ENCODE measurements around the gene SMAD6. TPM values are rescaled to one million over a fixed set of nuclear protein-coding genes. Genes with fewer than 3 reads are reported as not detected.

The SMAD6 gene
- total and polyA plus RNA-seq, 9 of the 15 experiments (the other 6 are each of a cell fraction or from before 2014, with no cell fraction given) = 0.10 to 15.5 (median 3.7) TPM

DNA sequence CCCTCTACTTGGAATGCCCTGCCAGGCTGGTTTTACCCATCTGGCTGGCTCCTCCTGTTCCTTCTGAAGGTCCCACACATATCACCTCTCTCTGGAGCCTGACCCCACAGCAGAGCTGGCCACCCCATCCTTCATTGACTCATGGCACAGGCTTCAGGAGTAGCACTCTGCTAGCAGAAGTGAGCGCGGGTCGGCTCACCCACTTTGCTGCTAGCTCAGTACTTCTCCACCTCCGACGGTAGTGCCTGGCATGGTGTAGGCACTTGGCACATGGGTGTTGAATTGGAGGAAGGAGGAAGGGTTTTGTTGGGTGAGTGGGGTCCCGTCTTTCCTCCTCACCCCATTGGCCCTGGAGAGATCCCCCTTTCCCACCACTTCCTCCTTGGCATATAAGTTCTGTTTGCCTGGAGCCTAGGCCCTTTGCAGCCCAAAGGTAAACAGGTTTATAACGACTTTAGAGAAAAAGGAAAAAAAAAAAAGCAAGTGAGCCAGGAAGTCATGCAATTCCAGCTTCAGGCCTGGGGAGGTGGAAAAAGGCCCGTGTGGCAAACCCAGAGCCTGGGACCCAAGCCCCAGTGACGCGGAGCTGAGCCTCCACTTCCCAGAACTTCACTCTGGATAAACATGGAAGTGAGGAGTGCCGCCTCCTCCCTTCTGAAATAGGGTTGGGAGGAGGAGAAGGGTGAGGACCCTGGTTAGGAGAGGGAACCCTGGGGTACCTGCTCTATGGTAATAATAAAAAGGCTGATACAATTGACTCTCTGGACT lies 35.4 kb downstream of the SMAD6 start (continued):
- TF ChIP-seq AFF4 (CRISPR knock-in tag; IDR thresholded peaks at IDR 0.05) (no peak), ZNF253 (CRISPR knock-in tag; conservative IDR thresholded peaks at IDR 0.05) (no peak), NCOR1 (IDR thresholded peaks at IDR 0.05) (no peak), ZNF232 (CRISPR knock-in tag; IDR thresholded peaks at IDR 0.05) (no peak), KAT2B (IDR thresholded peaks at IDR 0.05; ENCODE audit: low read depth, low read length) (no peak), MAZ (CRISPR knock-in tag; conservative IDR thresholded peaks at IDR 0.05 in 1 of 2, IDR thresholded peaks at IDR 0.05 in 1 of 2) (no peak), RBM17 (IDR thresholded peaks at IDR 0.05; ENCODE audit: borderline replicate concordance, low read depth, low read length) (no peak), SIN3A (IDR thresholded peaks at IDR 0.05; ENCODE audit: borderline replicate concordance in 2 of 2, control insufficient read depth in 1 of 2, low read depth in 2 of 2, low read length in 2 of 2) (no peak)
- TF ChIP-seq, protein P1, sequence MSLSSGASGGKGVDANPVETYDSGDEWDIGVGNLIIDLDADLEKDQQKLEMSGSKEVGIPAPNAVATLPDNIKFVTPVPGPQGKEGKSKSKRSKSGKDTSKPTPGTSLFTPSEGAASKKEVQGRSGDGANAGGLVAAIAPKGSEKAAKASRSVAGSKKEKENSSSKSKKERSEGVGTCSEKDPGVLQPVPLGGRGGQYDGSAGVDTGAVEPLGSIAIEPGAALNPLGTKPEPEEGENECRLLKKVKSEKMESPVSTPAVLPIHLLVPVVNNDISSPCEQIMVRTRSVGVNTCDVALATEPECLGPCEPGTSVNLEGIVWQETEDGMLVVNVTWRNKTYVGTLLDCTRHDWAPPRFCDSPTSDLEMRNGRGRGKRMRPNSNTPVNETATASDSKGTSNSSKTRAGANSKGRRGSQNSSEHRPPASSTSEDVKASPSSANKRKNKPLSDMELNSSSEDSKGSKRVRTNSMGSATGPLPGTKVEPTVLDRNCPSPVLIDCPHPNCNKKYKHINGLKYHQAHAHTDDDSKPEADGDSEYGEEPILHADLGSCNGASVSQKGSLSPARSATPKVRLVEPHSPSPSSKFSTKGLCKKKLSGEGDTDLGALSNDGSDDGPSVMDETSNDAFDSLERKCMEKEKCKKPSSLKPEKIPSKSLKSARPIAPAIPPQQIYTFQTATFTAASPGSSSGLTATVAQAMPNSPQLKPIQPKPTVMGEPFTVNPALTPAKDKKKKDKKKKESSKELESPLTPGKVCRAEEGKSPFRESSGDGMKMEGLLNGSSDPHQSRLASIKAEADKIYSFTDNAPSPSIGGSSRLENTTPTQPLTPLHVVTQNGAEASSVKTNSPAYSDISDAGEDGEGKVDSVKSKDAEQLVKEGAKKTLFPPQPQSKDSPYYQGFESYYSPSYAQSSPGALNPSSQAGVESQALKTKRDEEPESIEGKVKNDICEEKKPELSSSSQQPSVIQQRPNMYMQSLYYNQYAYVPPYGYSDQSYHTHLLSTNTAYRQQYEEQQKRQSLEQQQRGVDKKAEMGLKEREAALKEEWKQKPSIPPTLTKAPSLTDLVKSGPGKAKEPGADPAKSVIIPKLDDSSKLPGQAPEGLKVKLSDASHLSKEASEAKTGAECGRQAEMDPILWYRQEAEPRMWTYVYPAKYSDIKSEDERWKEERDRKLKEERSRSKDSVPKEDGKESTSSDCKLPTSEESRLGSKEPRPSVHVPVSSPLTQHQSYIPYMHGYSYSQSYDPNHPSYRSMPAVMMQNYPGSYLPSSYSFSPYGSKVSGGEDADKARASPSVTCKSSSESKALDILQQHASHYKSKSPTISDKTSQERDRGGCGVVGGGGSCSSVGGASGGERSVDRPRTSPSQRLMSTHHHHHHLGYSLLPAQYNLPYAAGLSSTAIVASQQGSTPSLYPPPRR (CRISPR knock-in tag; IDR thresholded peaks at IDR 0.05; ENCODE audit: borderline replicate concordance) = no peak

All from K562 (cell line).